ENCODE measurements around the gene IGFBP3.
A peak's percentile ranks its signal among the peaks of the same experiment; 100 is the strongest.

The IGFBP3 gene

DNA sequence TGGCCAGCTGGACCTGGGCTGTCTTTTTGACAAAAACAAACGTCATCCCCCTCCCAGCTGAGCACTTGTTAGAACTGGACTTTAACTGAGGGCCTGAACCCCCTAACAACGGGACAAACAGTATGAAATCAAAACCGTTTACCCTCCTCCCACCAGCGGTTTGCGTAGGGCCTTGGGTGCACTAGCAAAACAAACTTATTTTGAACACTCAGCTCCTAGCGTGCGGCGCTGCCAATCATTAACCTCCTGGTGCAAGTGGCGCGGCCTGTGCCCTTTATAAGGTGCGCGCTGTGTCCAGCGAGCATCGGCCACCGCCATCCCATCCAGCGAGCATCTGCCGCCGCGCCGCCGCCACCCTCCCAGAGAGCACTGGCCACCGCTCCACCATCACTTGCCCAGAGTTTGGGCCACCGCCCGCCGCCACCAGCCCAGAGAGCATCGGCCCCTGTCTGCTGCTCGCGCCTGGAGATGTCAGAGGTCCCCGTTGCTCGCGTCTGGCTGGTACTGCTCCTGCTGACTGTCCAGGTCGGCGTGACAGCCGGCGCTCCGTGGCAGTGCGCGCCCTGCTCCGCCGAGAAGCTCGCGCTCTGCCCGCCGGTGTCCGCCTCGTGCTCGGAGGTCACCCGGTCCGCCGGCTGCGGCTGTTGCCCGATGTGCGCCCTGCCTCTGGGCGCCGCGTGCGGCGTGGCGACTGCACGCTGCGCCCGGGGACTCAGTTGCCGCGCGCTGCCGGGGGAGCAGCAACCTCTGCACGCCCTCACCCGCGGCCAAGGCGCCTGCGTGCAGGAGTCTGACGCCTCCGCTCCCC is 32.7 kb downstream of the IGFBP3 start, which contains the start of gene IGFBP1:
IGFBP1 (plus strand) TSS at position 304 of the 808 bp plus-strand sequence; CDS start at position 469, 165 bp downstream.
- peak within 1 kb of the TSS; percentile 11 to 45 for H3K4me3 ChIP-seq (ENCODE audit: low read depth in 1 of 2, low read length in 2 of 2)
- H3K27me3 ChIP-seq (ENCODE audit: control insufficient read depth in 1 of 2, insufficient read depth in 2 of 2, low read length in 2 of 2): peaks cover 27 to 41% of the 10 kb centered on the region in 2 donors
- no peaks in the 10 kb centered on the region for H3K36me3 ChIP-seq (ENCODE audit: control insufficient read depth in 1 of 2, insufficient read depth in 2 of 2, low read length in 2 of 2)
- no peak within 1 kb of the TSS for H3K9ac ChIP-seq (ENCODE audit: low read depth in 1 of 2, low read length in 2 of 2)
- no peaks in the 10 kb centered on the region for H3K4me1 ChIP-seq (ENCODE audit: control insufficient read depth in 1 of 2, insufficient read depth in 2 of 2, low read length in 2 of 2)
- H3K27ac ChIP-seq (ENCODE audit: low read depth, low read length): no peak within 1 kb of the TSS
- H3K9me3 ChIP-seq (ENCODE audit: control insufficient read depth in 1 of 2, low read length in 2 of 2): no peaks in the 10 kb centered on the region

DNA sequence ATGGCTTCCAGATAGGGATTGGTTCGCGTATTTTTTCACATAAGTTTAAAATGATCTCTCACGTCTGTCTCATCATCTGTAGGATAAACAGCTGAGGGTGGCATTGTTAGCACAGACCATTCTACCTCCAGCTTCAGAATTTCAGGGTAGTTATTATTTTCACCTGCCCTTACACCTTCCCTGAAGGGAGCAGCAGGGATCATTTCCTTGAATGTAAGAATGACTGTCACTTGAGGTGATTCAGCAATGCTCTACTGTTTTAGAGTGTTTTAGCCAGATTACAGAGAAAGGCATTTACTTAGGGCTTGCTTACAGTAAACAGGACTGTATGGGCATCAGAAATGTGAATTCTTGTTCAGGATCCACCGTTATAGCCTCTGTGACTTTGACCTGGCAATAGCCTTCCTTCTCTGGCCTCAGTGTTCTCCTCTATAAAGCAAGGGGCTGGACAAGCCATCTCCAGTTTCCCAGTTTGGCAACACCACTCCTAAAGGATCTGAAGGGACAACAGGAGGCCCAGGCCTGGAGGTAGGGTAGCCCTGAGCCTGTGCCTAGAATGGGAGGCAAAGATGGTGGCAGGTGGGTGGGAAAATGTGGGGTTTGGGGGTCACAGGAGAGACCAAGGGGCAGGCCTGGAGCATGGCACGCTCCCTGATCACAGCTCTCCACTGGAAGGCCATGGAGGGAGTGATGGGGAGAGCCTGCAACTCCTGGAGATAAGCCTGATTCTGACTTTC is 34.0 kb downstream of the IGFBP3 start:
- H3K9me3 ChIP-seq (ENCODE audit: control insufficient read depth in 1 of 2, low read length in 2 of 2): no peaks in the 10 kb centered on the region
- no peaks in the 10 kb centered on the region for H3K36me3 ChIP-seq (ENCODE audit: control insufficient read depth in 1 of 2, insufficient read depth in 2 of 2, low read length in 2 of 2)
- no peak overlapping the region for H3K4me3 ChIP-seq (ENCODE audit: low read depth in 1 of 2, low read length in 2 of 2)
- no peak overlapping the region for H3K27ac ChIP-seq (ENCODE audit: low read depth, low read length)
- no peaks in the 10 kb centered on the region for H3K4me1 ChIP-seq (ENCODE audit: control insufficient read depth in 1 of 2, insufficient read depth in 2 of 2, low read length in 2 of 2)
- H3K9ac ChIP-seq (ENCODE audit: low read depth in 1 of 2, low read length in 2 of 2): no peak overlapping the region
- peaks cover 27 to 41% of the 10 kb centered on the region in 2 donors for H3K27me3 ChIP-seq (ENCODE audit: control insufficient read depth in 1 of 2, insufficient read depth in 2 of 2, low read length in 2 of 2)

- H3K4me1 ChIP-seq (ENCODE audit: control insufficient read depth in 1 of 2, insufficient read depth in 2 of 2, low read length in 2 of 2): no peaks in the 10 kb centered on the region
- peaks cover 27 to 30% of the 10 kb centered on the region in 2 donors for H3K27me3 ChIP-seq (ENCODE audit: control insufficient read depth in 1 of 2, insufficient read depth in 2 of 2, low read length in 2 of 2)
- no peak overlapping the region for H3K9ac ChIP-seq (ENCODE audit: low read depth in 1 of 2, low read length in 2 of 2)
- no peaks in the 10 kb centered on the region for H3K9me3 ChIP-seq (ENCODE audit: control insufficient read depth in 1 of 2, low read length in 2 of 2)
- no peaks in the 10 kb centered on the region for H3K36me3 ChIP-seq (ENCODE audit: control insufficient read depth in 1 of 2, insufficient read depth in 2 of 2, low read length in 2 of 2)
- no peak overlapping the region for H3K27ac ChIP-seq (ENCODE audit: low read depth, low read length)
- H3K4me3 ChIP-seq (ENCODE audit: low read depth in 1 of 2, low read length in 2 of 2): no peak overlapping the region
These were observed 35.7 kb downstream of the IGFBP3 start for GRCh38 chr7:45885264-45885882.

DNA sequence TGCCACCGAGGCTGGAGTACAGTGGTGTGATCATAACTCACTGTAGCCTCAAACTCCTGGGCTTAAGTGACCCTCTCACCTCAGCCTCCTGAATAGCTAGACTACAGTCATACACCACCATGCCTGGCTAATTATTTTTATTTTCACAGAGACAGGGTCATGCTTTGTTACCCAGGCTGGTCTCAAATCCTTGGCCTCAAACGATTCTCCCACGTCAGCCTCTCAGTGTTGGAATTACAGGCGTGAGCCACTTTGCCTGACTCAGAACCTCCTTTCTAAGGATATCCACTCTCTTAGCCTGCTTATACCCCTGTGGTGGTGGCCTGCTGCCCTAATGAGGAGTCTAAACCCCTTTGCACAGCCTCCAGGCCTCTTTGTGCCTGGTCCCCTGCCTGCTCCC is 36.9 kb downstream of the IGFBP3 start:
- peaks cover 16 to 20% of the 10 kb centered on the region in 2 donors for H3K27me3 ChIP-seq (ENCODE audit: control insufficient read depth in 1 of 2, insufficient read depth in 2 of 2, low read length in 2 of 2)
- no peaks in the 10 kb centered on the region for H3K36me3 ChIP-seq (ENCODE audit: control insufficient read depth in 1 of 2, insufficient read depth in 2 of 2, low read length in 2 of 2)
- H3K9ac ChIP-seq (ENCODE audit: low read depth in 1 of 2, low read length in 2 of 2): no peak overlapping the region
- H3K27ac ChIP-seq (ENCODE audit: low read depth, low read length): no peak overlapping the region
- no peaks in the 10 kb centered on the region for H3K4me1 ChIP-seq (ENCODE audit: control insufficient read depth in 1 of 2, insufficient read depth in 2 of 2, low read length in 2 of 2)
- no peak overlapping the region for H3K4me3 ChIP-seq (ENCODE audit: low read depth in 1 of 2, low read length in 2 of 2)
- peaks cover 0 to 2% of the 10 kb centered on the region in 2 donors for H3K9me3 ChIP-seq (ENCODE audit: control insufficient read depth in 1 of 2, low read length in 2 of 2)

DNA sequence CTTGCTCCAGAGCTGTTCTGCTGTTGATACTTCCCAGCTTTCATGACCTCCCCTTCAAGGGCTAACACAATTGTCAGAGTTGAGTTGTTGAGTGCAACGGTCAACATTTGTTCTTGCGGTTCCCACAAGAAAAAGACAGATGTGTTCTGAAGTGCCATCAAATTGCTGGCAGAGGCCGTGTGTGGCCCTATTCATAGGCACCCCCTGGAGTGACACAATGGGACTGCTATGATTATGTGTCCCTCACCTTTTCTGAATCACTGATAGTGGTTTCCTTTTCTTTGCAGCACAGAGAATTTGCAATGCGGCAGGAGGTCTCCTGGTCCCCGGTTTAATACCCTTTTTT is 38.6 kb downstream of the IGFBP3 start:
- no peak overlapping the region for H3K9ac ChIP-seq (ENCODE audit: low read depth in 1 of 2, low read length in 2 of 2)
- H3K9me3 ChIP-seq (ENCODE audit: control insufficient read depth in 1 of 2, low read length in 2 of 2): peaks cover 0 to 3% of the 10 kb centered on the region in 2 donors
- peaks cover 8 to 10% of the 10 kb centered on the region in 2 donors for H3K27me3 ChIP-seq (ENCODE audit: control insufficient read depth in 1 of 2, insufficient read depth in 2 of 2, low read length in 2 of 2)
- no peak overlapping the region for H3K27ac ChIP-seq (ENCODE audit: low read depth, low read length)
- no peaks in the 10 kb centered on the region for H3K4me1 ChIP-seq (ENCODE audit: control insufficient read depth in 1 of 2, insufficient read depth in 2 of 2, low read length in 2 of 2)
- H3K4me3 ChIP-seq (ENCODE audit: low read depth in 1 of 2, low read length in 2 of 2): no peak overlapping the region
- H3K36me3 ChIP-seq (ENCODE audit: control insufficient read depth in 1 of 2, insufficient read depth in 2 of 2, low read length in 2 of 2): no peaks in the 10 kb centered on the region

DNA sequence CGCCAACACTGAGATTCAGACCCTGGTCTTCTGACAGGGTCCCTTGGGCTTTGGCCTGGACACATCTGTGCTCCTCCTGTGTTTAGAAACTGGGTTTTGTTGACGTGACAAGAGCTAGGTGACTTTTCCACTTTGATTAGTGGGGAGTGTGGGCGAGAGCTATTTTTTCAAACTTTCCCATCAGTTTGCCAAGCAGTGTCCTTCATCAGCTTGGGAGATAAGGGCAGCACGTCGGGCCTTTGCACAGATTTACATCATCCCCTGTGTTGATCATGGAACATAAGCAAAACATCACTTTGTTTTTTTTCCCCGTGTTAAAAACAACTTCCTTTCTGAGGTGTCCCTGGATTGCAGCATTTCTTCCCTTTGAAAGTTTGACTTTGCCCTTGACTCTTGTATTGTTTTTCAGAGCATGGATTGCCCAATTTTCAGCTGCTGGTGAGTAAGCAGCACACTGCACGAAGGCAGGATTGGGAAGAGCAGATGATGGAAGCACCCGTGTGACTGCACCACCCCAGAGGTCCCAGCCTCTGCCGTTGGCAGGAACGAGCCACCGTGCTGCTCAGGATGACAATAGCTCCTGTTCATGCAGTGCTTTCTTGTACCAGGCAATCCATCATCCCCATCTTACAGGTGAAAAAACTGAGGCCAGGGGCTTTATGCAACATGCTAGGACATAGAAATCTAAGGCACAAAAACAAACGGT is 39.2 kb downstream of the IGFBP3 start:
- Histone ChIP-seq H3K27me3 (ENCODE audit: control insufficient read depth in 1 of 2, insufficient read depth in 2 of 2, low read length in 2 of 2) (peaks cover 3 to 5% of the 10 kb centered on the region in 2 donors), H3K27ac (ENCODE audit: low read depth, low read length) (no peak overlapping the region), H3K36me3 (ENCODE audit: control insufficient read depth in 1 of 2, insufficient read depth in 2 of 2, low read length in 2 of 2) (no peaks in the 10 kb centered on the region), H3K4me3 (ENCODE audit: low read depth in 1 of 2, low read length in 2 of 2) (no peak overlapping the region), H3K9me3 (ENCODE audit: control insufficient read depth in 1 of 2, low read length in 2 of 2) (peaks cover 0 to 3% of the 10 kb centered on the region in 2 donors), H3K9ac (ENCODE audit: low read depth in 1 of 2, low read length in 2 of 2) (no peak overlapping the region), H3K4me1 (ENCODE audit: control insufficient read depth in 1 of 2, insufficient read depth in 2 of 2, low read length in 2 of 2) (no peaks in the 10 kb centered on the region)

GRCh38 chr7:45881280-45881758 is 39.8 kb downstream of the IGFBP3 start:
- H3K9me3 ChIP-seq (ENCODE audit: control insufficient read depth in 1 of 2, low read length in 2 of 2): peaks cover 0 to 3% of the 10 kb centered on the region in 2 donors
- H3K9ac ChIP-seq (ENCODE audit: low read depth in 1 of 2, low read length in 2 of 2): no peak overlapping the region
- H3K4me3 ChIP-seq (ENCODE audit: low read depth in 1 of 2, low read length in 2 of 2): no peak overlapping the region

GRCh38 chr7:45880433-45880860 is 40.6 kb downstream of the IGFBP3 start:
- no peaks in the 10 kb centered on the region for H3K36me3 ChIP-seq (ENCODE audit: control insufficient read depth in 1 of 2, insufficient read depth in 2 of 2, low read length in 2 of 2)
- H3K27ac ChIP-seq (ENCODE audit: low read depth, low read length): no peak overlapping the region

More at GRCh38 chr7:45881280-45881758, 39.8 kb downstream of the IGFBP3 start:
- no peaks in the 10 kb centered on the region for H3K4me1 ChIP-seq (ENCODE audit: control insufficient read depth in 1 of 2, insufficient read depth in 2 of 2, low read length in 2 of 2)
- H3K27me3 ChIP-seq (ENCODE audit: control insufficient read depth in 1 of 2, insufficient read depth in 2 of 2, low read length in 2 of 2): peaks cover 0 to 5% of the 10 kb centered on the region in 2 donors
- no peak overlapping the region for H3K27ac ChIP-seq (ENCODE audit: low read depth, low read length)
- no peaks in the 10 kb centered on the region for H3K36me3 ChIP-seq (ENCODE audit: control insufficient read depth in 1 of 2, insufficient read depth in 2 of 2, low read length in 2 of 2)

GRCh38 chr7:45878457-45879144 is 42.5 kb downstream of the IGFBP3 start:
- Histone ChIP-seq H3K4me1 (ENCODE audit: control insufficient read depth in 1 of 2, insufficient read depth in 2 of 2, low read length in 2 of 2) (no peaks in the 10 kb centered on the region), H3K36me3 (ENCODE audit: control insufficient read depth in 1 of 2, insufficient read depth in 2 of 2, low read length in 2 of 2) (no peaks in the 10 kb centered on the region), H3K27ac (ENCODE audit: low read depth, low read length) (no peak overlapping the region), H3K9me3 (ENCODE audit: control insufficient read depth in 1 of 2, low read length in 2 of 2) (peaks cover 0 to 3% of the 10 kb centered on the region in 2 donors), H3K27me3 (ENCODE audit: control insufficient read depth in 1 of 2, insufficient read depth in 2 of 2, low read length in 2 of 2) (no peaks in the 10 kb centered on the region), H3K4me3 (ENCODE audit: low read depth in 1 of 2, low read length in 2 of 2) (no peak overlapping the region), H3K9ac (ENCODE audit: low read depth in 1 of 2, low read length in 2 of 2) (no peak overlapping the region)

More at GRCh38 chr7:45880433-45880860, 40.6 kb downstream of the IGFBP3 start:
- H3K9ac ChIP-seq (ENCODE audit: low read depth in 1 of 2, low read length in 2 of 2): no peak overlapping the region
- peaks cover 0 to 5% of the 10 kb centered on the region in 2 donors for H3K27me3 ChIP-seq (ENCODE audit: control insufficient read depth in 1 of 2, insufficient read depth in 2 of 2, low read length in 2 of 2)
- H3K9me3 ChIP-seq (ENCODE audit: control insufficient read depth in 1 of 2, low read length in 2 of 2): peaks cover 0 to 3% of the 10 kb centered on the region in 2 donors
- H3K4me1 ChIP-seq (ENCODE audit: control insufficient read depth in 1 of 2, insufficient read depth in 2 of 2, low read length in 2 of 2): no peaks in the 10 kb centered on the region
- no peak overlapping the region for H3K4me3 ChIP-seq (ENCODE audit: low read depth in 1 of 2, low read length in 2 of 2)

Measured in duodenal mucosa (tissue), 2 donors.